Measurements from ENCODE around the gene GAB3. TPM values are rescaled to one million over a fixed set of nuclear protein-coding genes. Genes with fewer than 3 reads are reported as not detected.

Gene GAB3
- total and polyA plus RNA-seq, 9 of the 15 experiments (the other 6 are each of a cell fraction or from before 2014, with no cell fraction given), result 16.1 to 31.4 (median 20.2) TPM

DNA sequence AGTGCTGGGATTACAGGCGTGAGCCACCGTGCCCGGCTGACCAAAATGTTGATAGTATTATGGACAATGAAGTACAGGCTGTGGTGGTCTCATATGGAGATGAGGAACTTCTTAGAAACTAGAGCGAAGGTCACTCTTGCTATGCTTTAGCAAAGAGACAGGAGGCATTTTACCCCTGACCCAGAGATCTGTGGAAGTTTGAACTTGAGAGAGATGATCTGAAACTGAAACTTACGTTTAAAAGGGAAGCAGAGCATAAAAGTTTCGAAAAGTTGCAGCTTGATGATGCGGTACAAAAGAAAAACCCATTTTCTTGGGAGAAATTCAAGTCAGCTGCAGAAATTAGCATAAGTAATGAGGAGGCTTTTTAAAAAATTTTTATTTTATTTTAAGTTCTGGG lies 89.0 kb downstream of the GAB3 start:
- DNase-seq (ENCODE audit: extremely low read depth in 1 of 4, low spot score in 3 of 4), result no peak

DNA sequence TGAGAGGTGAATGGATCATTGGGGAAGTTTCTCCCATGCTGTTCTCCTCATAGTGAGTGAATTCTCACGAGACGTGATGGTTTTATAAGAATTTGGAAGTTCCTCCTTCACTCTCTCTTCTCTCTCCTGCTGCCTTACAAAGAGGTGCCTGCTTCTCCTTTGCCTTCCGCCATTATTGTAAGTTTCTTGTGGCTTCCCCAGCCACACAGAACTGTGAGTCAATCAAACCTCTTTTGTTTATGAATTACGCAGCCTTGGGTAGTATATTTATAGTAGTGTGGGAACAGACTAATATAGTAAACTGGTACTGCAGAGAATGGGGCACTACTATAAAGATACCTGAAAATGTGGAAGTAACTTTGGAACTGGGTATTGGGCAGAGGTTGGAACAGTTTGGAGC lies 89.7 kb downstream of the GAB3 start:
- TF ChIP-seq, protein P1, sequence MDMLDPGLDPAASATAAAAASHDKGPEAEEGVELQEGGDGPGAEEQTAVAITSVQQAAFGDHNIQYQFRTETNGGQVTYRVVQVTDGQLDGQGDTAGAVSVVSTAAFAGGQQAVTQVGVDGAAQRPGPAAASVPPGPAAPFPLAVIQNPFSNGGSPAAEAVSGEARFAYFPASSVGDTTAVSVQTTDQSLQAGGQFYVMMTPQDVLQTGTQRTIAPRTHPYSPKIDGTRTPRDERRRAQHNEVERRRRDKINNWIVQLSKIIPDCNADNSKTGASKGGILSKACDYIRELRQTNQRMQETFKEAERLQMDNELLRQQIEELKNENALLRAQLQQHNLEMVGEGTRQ (CRISPR knock-in tag; IDR thresholded peaks at IDR 0.05), result no peak
- TF ChIP-seq KAT2B (IDR thresholded peaks at IDR 0.05; ENCODE audit: low read depth, low read length), result no peak
- no peaks in the 10 kb centered on the region for H3K4me1 ChIP-seq (replicated peaks in 1 of 2; ENCODE audit: control insufficient read depth in 2 of 2, insufficient read depth in 2 of 2, low read length in 2 of 2)
- no peak for FAIRE-seq

More for the DNA sequence above, 89.0 kb downstream of the GAB3 start:
- Histone ChIP-seq H3K36me3 (ENCODE audit: control insufficient read depth, insufficient read depth, low read length) (no peaks in the 10 kb centered on the region), H3K9ac (ENCODE audit: insufficient read depth in 1 of 2, low read depth in 2 of 2, low read length in 2 of 2) (no peak overlapping the region), H3K4me3 (no peak overlapping the region), H4K20me1 (replicated peaks; ENCODE audit: control insufficient read depth, insufficient read depth, low read length) (no peaks in the 10 kb centered on the region), H3K4me1 (replicated peaks in 1 of 2; ENCODE audit: control insufficient read depth in 2 of 2, insufficient read depth in 2 of 2, low read length in 2 of 2) (no peaks in the 10 kb centered on the region), H3K9me3 (replicated peaks; ENCODE audit: control insufficient read depth, insufficient read depth, low read depth, low read length) (no peaks in the 10 kb centered on the region), H2AFZ (ENCODE audit: low read depth, low read length) (no peak overlapping the region), H3K27me3 (ENCODE audit: control insufficient read depth in 2 of 2, insufficient read depth in 2 of 2, low read length in 2 of 2) (peaks cover 0 to 17% of the 10 kb centered on the region in 2 experiments; a peak in 2 of 5 replicates), H3K4me2 (ENCODE audit: insufficient read depth, low read length) (no peak overlapping the region), H3K79me2 (ENCODE audit: control insufficient read depth, insufficient read depth, low read length) (no peaks in the 10 kb centered on the region), H3K27ac (ENCODE audit: extremely low read depth, low read depth, low read length) (no peak overlapping the region), H3K9me1 (ENCODE audit: control insufficient read depth, insufficient read depth, low read length) (no peaks in the 10 kb centered on the region)
- ATAC-seq (no peak), FAIRE-seq (no peak)
- 6% methylated on average over 7 of the region's 7 CpGs for WGBS (ENCODE audit: insufficient coverage, low coverage, missing lambda C conversion rate)
- intact Hi-C loops (cut with micrococcal nuclease), result no loop called here
- in situ Hi-C loops (cut with MboI), result no loop called here
- POLR2A ChIA-PET, result no interaction called here
- BruUV-seq (replicated peaks), result no TSS peak
- TF ChIP-seq, protein P2, sequence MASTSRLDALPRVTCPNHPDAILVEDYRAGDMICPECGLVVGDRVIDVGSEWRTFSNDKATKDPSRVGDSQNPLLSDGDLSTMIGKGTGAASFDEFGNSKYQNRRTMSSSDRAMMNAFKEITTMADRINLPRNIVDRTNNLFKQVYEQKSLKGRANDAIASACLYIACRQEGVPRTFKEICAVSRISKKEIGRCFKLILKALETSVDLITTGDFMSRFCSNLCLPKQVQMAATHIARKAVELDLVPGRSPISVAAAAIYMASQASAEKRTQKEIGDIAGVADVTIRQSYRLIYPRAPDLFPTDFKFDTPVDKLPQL (IDR thresholded peaks at IDR 0.05; ENCODE audit: extremely low read depth, insufficient read length), result no peak
- no peak for TF ChIP-seq HDAC8 (tag; IDR thresholded peaks at IDR 0.05)
- no peak for TF ChIP-seq CBFA2T2 (conservative IDR thresholded peaks at IDR 0.05)
- TF ChIP-seq ZNF197 (CRISPR knock-in tag; IDR thresholded peaks at IDR 0.05; ENCODE audit: low read depth), result no peak
- no peak for TF ChIP-seq GATAD2B (IDR thresholded peaks at IDR 0.05; ENCODE audit: borderline replicate concordance)
- no peak for TF ChIP-seq ZNF133 (CRISPR knock-in tag; IDR thresholded peaks at IDR 0.05)
- TF ChIP-seq RHOXF2B (CRISPR knock-in tag; conservative IDR thresholded peaks at IDR 0.05), result no peak
- CTCF ChIA-PET (ENCODE audit: low intra/inter-chr PET ratio), result no interaction called here

More for the DNA sequence above, 89.7 kb downstream of the GAB3 start:
- no TSS peak for BruUV-seq (replicated peaks)
- H3K27ac ChIP-seq (ENCODE audit: extremely low read depth, low read depth, low read length), result no peak overlapping the region
- in situ Hi-C loops (cut with MboI) (no loop called here), intact Hi-C loops (cut with micrococcal nuclease) (no loop called here)
- H3K4me2 ChIP-seq (ENCODE audit: insufficient read depth, low read length), result no peak overlapping the region
- H2AFZ ChIP-seq (ENCODE audit: low read depth, low read length), result no peak overlapping the region
- 19% methylated on average over 4 of the region's 4 CpGs for WGBS (ENCODE audit: insufficient coverage, low coverage, missing lambda C conversion rate)
- ChIA-PET POLR2A (no interaction called here), CTCF (ENCODE audit: low intra/inter-chr PET ratio) (no interaction called here)
- H3K9me1 ChIP-seq (ENCODE audit: control insufficient read depth, insufficient read depth, low read length), result no peaks in the 10 kb centered on the region
- no peak overlapping the region for H3K9ac ChIP-seq (ENCODE audit: insufficient read depth in 1 of 2, low read depth in 2 of 2, low read length in 2 of 2)
- no peaks in the 10 kb centered on the region for H3K9me3 ChIP-seq (replicated peaks; ENCODE audit: control insufficient read depth, insufficient read depth, low read depth, low read length)
- H3K4me3 ChIP-seq, result no peak overlapping the region
- H3K27me3 ChIP-seq (ENCODE audit: control insufficient read depth in 2 of 2, insufficient read depth in 2 of 2, low read length in 2 of 2), result peaks cover 0 to 17% of the 10 kb centered on the region in 2 experiments; a peak in 2 of 5 replicates
- ATAC-seq, result no peak
- H3K79me2 ChIP-seq (ENCODE audit: control insufficient read depth, insufficient read depth, low read length), result no peaks in the 10 kb centered on the region
- DNase-seq (ENCODE audit: extremely low read depth in 1 of 4, low spot score in 3 of 4), result no peak
- H3K36me3 ChIP-seq (ENCODE audit: control insufficient read depth, insufficient read depth, low read length), result no peaks in the 10 kb centered on the region
- H4K20me1 ChIP-seq (replicated peaks; ENCODE audit: control insufficient read depth, insufficient read depth, low read length), result no peaks in the 10 kb centered on the region

Measured in K562 (cell line).